Stimulated activated CD8-positive, alpha-beta memory T cell treated with anti-CD3 and anti-CD28 coated beads, Interleukin-7, amount 100 ng/mL, for 4 hours (primary cell): Measurements from ENCODE around the gene KIF26B.

Experiments
- DNase-seq, 2 donors: peaks; one replicate each; pipeline ENCODE4 v3.0.0-alpha.2; 2020; ENCODE audit warnings: low read depth in 2 of 2

KIF26B gene

DNA sequence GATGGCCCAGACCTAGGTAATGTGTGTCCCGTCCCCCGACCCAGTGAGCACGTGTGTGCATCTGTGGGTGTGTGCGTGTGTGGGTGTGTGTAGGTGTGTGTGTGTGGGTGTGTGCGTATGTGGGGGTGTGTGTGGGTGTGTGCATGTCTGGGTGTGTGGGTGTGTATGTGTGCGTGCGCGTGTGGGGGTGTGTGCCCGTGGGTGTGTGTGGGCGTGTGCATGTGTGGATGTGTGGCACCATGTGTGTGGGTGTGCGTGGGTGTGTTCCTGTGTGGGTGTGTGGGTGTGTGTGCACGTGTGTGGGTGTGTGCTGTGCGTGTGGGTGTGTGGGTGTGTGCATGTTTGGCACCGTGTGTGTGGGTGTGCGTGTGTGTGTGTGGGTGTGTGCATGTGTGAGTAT is 309.5 kb downstream of the KIF26B start:
- no peak for DNase-seq

GRCh38 chr1:245465666-245466065 is 310.9 kb downstream of the KIF26B start:
- no peak for DNase-seq

DNA sequence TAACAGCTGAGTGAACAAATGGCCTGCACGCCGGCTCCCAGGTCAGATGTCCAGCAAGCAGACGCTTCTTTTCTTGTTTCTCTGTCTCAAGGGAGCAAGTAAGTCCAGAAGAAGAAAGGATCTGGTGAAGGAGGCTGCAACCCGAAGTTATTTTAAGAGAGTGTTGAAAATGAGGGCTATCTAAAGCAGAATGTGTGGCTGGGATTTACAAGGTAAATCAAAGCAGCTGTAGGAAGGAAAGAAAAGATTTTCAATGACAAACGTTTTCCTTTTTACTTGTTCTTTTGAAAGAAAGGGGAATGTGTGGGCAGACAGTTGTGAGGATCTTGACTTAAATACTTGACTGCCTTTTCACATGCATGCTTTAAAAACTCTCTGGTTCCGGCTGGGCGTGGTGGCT is 311.5 kb downstream of the KIF26B start:
- no peak for DNase-seq

DNA sequence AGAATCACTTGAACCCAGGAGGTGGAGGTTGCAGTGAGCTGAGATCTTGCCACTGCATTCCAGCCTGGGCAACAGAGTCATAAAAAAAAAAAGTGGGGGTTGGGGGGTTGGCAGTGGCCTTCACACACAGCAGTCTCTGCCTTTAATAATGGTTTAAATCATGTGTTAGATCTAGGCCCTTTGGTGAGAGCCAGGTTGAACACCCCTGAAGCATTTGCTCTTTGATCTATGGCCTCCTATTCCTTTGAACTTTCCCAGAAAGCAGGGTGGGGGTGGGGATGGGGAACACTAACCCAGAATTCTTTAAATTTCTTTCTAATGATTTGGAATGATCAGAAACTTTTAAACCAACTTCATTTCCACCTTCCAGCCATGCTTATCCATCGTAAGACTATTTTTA is 313.0 kb downstream of the KIF26B start:
- DNase-seq = no peak

DNA sequence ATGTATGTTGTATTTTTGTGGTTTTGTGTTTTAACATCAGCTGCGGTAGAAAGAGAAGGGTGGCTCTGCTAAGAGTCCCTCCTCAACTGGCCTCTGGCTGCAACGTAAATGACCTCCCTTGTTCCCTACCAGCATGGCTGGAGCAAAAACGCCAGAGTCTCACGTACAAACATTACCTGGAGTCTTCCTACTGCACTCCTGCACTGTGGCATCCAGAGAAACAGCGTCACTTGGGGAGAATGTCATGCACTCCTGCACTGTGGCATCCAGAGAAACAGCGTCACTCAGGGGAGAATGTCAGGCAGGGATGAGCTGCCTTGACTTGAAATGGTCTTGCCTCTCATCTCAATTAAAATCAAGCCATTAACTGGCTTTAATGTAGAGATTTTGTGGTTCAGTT is 314.2 kb downstream of the KIF26B start:
- no peak for DNase-seq

DNA sequence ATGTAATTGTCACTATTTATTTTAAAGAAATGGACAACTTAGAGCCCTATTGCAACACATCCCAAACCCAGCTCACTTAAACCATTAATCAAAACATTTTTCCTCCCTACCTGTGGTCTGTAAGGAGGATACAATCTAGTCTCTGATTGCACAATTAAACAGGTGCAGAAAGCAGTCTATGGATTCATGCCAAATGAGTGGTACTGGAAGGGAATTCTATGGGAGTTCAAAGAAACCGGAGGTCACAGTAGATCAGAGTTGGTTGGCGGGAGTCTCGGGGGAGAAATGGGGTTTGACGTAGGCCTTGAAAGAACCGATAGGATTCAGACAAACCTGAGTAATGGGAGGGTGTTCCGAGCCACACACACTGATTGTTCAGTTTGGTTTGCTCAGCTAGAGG is 314.9 kb downstream of the KIF26B start:
- DNase-seq = no peak

- no peak for DNase-seq
Observed at GRCh38 chr1:245475126-245475525, 320.3 kb downstream of the KIF26B start.

- DNase-seq = no peak
Observed at GRCh38 chr1:245475961-245476516, 321.3 kb downstream of the KIF26B start.

DNA sequence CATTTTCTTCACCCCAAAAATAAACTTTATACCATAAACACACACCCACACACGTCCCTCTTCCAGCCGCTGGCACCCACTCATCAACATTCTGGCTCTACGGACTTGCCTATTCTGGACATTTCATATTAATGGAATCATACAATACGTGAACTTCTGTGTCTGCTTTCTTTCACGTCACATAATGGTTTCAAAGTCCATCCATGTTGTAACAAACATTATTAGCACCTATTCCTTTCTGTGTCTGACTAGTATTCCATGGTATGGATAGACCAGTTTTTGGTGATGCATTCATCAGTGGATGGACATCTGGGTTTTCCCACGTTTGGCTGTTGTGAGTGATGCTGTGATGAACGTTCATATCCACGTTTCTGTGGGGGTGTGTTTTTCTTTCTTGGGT is 323.2 kb downstream of the KIF26B start:
- DNase-seq = no peak

DNA sequence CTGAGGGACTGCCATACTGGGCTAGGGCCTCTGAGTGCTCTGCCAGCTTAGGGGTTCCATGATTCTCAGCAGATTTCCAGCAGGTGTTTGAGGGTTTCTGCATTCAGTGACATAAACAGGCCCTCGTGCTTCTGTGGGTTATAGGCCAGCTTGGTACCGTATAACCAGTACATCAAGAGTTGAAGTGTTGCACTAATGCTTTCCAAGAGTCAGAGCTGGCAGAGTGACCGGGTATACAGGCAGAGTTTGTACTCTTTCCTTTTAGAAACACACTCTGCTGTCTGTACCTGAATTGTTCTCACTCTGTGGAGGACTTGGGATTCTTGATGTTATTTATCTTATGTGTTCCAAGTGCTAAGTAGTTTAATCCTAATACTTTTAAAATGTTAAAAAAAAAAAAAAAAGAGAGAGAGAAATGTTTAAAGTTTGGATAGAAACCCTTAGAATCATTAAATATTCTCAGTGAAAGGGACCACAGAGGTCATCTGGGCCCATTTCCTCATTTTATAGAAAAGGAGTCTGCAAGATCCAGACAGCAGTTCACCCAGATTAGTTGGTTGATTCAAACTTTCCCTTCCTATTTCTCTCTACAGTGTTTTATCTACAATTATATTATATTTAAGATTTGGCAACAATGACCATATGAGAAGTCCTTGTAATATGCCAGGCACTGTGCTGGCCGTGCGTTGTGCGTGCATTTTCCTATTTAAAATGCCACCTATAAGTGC is 325.8 kb downstream of the KIF26B start:
- no peak for DNase-seq

- no peak for DNase-seq
Observed at GRCh38 chr1:245481261-245481660, 326.5 kb downstream of the KIF26B start.

DNA sequence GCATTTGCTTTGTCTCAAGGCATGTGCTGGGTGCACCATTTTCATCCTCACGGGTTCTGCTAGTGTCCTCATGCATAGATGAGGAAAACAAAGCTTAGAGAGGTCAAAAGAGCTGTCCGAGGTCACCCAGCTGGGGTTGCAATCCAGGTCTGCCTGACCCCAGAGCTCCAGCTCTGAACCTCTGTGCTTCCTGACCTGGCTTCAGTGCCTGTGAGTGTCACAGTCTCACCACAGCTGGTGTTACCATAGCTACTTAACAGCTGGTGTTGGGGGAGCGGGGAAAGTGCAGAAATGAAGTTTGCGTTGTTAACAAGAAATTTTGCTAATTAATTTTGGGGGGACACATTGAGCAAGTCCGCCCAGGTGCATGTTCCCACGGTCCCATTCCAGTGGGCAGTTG is 328.5 kb downstream of the KIF26B start:
- DNase-seq = no peak

DNA sequence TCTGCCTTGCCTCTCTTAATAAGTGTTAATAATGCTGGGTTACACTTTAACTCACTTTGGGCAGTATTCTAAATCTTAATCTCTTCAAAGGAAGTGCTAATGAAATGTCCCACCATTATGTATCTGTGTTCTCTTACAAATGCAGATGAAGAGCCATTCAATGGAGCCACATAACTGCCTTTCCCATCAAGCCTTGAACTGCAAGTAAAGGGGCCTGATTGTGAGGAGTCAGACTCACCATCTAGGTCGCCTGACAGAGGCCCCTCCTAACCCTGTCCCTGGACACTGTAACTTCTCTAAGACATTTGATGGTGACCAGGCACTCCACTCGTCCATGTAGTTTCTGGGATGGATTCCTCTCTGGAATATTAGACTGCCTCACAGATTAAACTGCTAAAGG is 329.4 kb downstream of the KIF26B start:
- DNase-seq = no peak

GRCh38 chr1:245485996-245486395 is 331.2 kb downstream of the KIF26B start:
- no peak for DNase-seq

GRCh38 chr1:245486775-245487470 is 332.1 kb downstream of the KIF26B start:
- no peak for DNase-seq

DNA sequence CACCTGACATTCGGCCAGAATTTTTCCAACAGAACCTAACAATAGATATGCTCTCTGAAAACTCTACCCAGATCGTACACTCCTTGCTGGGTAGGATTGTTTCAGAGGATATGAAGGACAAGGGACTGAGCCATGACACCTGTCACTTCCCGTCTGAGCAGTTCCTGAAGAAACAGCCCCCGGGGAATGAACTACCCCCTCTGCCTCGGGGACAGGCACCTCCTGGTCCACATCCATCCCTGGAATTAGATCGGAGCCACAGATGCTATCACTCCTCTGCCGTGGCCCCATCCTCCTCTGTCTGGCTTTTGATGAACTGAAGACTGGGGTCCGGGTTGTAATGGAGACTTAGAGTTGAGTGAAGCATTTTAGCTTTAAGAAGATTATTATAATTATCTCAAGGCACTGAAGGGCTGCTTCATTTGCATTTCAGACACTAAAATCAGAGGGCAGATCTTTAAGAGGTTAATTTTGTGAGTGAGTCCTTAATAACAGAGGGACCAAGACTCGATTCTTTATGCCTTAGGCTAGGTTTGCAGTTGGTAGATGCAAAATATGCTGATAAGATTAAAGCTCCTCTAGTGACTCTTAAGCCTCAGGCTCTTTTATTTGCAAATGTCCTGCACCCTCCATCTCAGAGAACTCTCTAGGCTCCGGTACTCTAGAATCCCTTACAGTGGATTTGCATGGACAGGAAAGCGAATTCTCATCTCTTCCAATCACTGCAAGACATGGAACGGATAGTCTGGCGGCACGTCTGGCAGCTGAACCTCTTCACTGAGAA is 333.8 kb downstream of the KIF26B start:
- no peak for DNase-seq

- no peak for DNase-seq
Observed at GRCh38 chr1:245489838-245490237, 335.1 kb downstream of the KIF26B start.

DNA sequence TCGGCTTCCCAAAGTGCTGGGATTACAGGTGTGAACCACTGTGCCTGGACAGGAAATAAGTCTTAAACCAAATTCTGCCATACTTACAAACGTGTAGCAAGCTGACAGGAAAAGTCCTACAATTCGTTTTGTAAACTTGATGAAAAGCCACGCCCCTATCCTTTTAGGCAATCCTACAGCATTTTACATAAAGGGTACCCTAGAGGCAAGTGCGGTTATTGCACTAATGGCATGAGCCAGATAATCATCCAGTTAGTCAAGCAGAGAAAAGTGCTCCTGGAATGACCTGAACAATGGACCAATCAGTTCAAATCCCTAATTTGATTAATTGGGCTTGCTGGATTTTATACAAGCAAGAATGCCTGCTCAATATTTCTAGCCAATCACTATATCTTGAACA is 338.2 kb downstream of the KIF26B start:
- DNase-seq = no peak

DNA sequence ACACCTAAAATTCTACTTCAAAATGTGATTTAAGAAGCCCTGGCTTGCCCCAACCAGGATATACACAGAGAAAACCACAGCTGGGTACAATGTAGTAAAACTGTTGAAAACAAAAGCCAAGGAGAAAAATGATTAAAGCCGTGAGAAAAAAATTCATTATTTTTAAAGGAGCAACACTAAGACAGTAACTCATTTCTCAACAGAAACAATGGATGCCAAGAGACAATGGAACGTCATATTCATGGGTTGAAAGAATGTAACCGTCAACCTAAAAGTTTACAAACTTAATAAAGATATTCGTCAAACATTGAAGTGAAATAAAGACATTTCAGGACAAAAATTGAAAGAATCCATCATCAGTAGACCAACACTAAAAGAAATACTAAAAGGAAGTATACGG is 340.9 kb downstream of the KIF26B start:
- no peak for DNase-seq

- no peak for DNase-seq
Observed at GRCh38 chr1:245500546-245500945, 345.8 kb downstream of the KIF26B start.

GRCh38 chr1:245501633-245502032 is 346.8 kb downstream of the KIF26B start:
- DNase-seq = no peak

GRCh38 chr1:245503548-245503947 is 348.8 kb downstream of the KIF26B start:
- no peak for DNase-seq

- DNase-seq = no peak
Observed at GRCh38 chr1:245510144-245510543, 355.4 kb downstream of the KIF26B start.
